ENCODE results near the gene EYS. TPM values are rescaled to one million over a fixed set of nuclear protein-coding genes. Genes with fewer than 3 reads are reported as not detected.

Gene EYS
- total and polyA plus RNA-seq, 8 donors: 0.03 to 0.25 (median 0.13) TPM

- Histone ChIP-seq H3K27me3 (no peaks in the 10 kb centered on the region), H3K27ac (no peak overlapping the region), H3K9me3 (no peaks in the 10 kb centered on the region), H3K4me1 (no peaks in the 10 kb centered on the region), H3K36me3 (no peaks in the 10 kb centered on the region), H3K4me3 (no peak overlapping the region)
- DNase-seq: no peak
- intact Hi-C loops (cut with DNase I): no loop called here
- ATAC-seq: no peak
- TF ChIP-seq CTCF (IDR thresholded peaks at IDR 0.05): no peak
- no peak for FAIRE-seq
- WGBS, 2 donors: 9 to 18% methylated on average over 1 of the region's 1 CpG
Measured at GRCh38 chr6:63912887-63913286, 1794.1 kb downstream of the EYS start.

- WGBS, 2 donors: 21 to 37% methylated on average over 2 of the region's 2 CpGs
- Histone ChIP-seq H3K36me3 (no peaks in the 10 kb centered on the region), H3K4me3 (no peak overlapping the region), H3K27me3 (no peaks in the 10 kb centered on the region), H3K27ac (no peak overlapping the region), H3K9me3 (no peaks in the 10 kb centered on the region), H3K4me1 (no peaks in the 10 kb centered on the region)
- DNase-seq (no peak), ATAC-seq (peak in 3 of 4 donors; percentile 31 to 70 (median 53)), FAIRE-seq (peak; percentile 39)
- no peak for TF ChIP-seq CTCF (IDR thresholded peaks at IDR 0.05)
- intact Hi-C loops (cut with DNase I): no loop called here
Measured at GRCh38 chr6:63910863-63911551, 1796.0 kb downstream of the EYS start.

GRCh38 chr6:63904650-63905248 is 1802.3 kb downstream of the EYS start:
- 61 to 67% methylated on average over 4 of the region's 4 CpGs for WGBS, 2 donors
- Histone ChIP-seq H3K36me3 (no peaks in the 10 kb centered on the region), H3K27ac (no peak overlapping the region), H3K4me1 (no peaks in the 10 kb centered on the region), H3K4me3 (no peak overlapping the region), H3K9me3 (no peaks in the 10 kb centered on the region), H3K27me3 (no peaks in the 10 kb centered on the region)
- ATAC-seq (peak in 1 of 4 donors; percentile 44), DNase-seq (no peak), FAIRE-seq (no peak)
- no peak for TF ChIP-seq CTCF (IDR thresholded peaks at IDR 0.05)
- intact Hi-C loops (cut with DNase I): no loop called here

GRCh38 chr6:63899550-63899949 is 1807.5 kb downstream of the EYS start:
- intact Hi-C loops (cut with DNase I): no loop called here
- no peaks in the 10 kb centered on the region for H3K27me3 ChIP-seq
- H3K9me3 ChIP-seq: no peaks in the 10 kb centered on the region
- H3K4me1 ChIP-seq: no peaks in the 10 kb centered on the region
- FAIRE-seq (no peak), ATAC-seq (peak in 1 of 4 donors; percentile 37), DNase-seq (no peak)
- no peak overlapping the region for H3K4me3 ChIP-seq
- no peaks in the 10 kb centered on the region for H3K36me3 ChIP-seq
- TF ChIP-seq CTCF (IDR thresholded peaks at IDR 0.05): no peak
- no peak overlapping the region for H3K27ac ChIP-seq

GRCh38 chr6:63897952-63898351 is 1809.1 kb downstream of the EYS start:
- H3K9me3 ChIP-seq: no peaks in the 10 kb centered on the region
- TF ChIP-seq CTCF (IDR thresholded peaks at IDR 0.05): no peak
- no peaks in the 10 kb centered on the region for H3K27me3 ChIP-seq
- ATAC-seq (no peak), FAIRE-seq (no peak), DNase-seq (no peak)
- H3K36me3 ChIP-seq: no peaks in the 10 kb centered on the region
- no peak overlapping the region for H3K27ac ChIP-seq
- H3K4me1 ChIP-seq: no peaks in the 10 kb centered on the region
- 57 to 79% methylated on average over 10 of the region's 10 CpGs for WGBS, 2 donors
- H3K4me3 ChIP-seq: no peak overlapping the region
- intact Hi-C loops (cut with DNase I): no loop called here
